B cell (primary cell): ENCODE data around the gene TMC6. TPM values are rescaled to one million over a fixed set of nuclear protein-coding genes. Genes with fewer than 3 reads are reported as not detected.

Experiments used
- ATAC-seq: fragments of 200-7000 bp; cut with Tn5 transposase; one replicate; pipeline ENCODE4 v1.10.0; 2021; ENCODE audit warnings: low read depth, mild to moderate bottlenecking, moderate number of reproducible peaks, moderate library complexity
- CTCF ChIA-PET: fragments of 350-600 bp; sonication (Branson Sonifier 250); formaldehyde crosslinking; loops from one replicate; lab custom pipeline; 2021; ENCODE audit warnings: antibody characterized with exemption, inconsistent platforms; lab: Charles Lee
- POLR2A ChIA-PET: fragments of 350-600 bp; sonication (Branson Sonifier 250); formaldehyde crosslinking; loops from one replicate; lab custom pipeline; 2021; ENCODE audit warnings: antibody characterized with exemption; lab: Charles Lee
- DNase-seq: peaks from one replicate; pipeline ENCODE4 v3.0.0; 2013
- H2AFZ ChIP-seq: 2 replicates; pipeline ENCODE4 v1.6.1; 2012; ENCODE audit warnings: mild to moderate bottlenecking, low read depth, low read length; ENCODE audit not compliant: insufficient read depth, poor library complexity, severe bottlenecking
- H3K27ac ChIP-seq, 2 donors: 1 replicate in 1 of 2; 2 replicates in 1 of 2; pipeline ENCODE4 v1.5.1; 2012 to 2013; ENCODE audit warnings: low read length in 2 of 2, mild to moderate bottlenecking in 2 of 2, moderate library complexity in 1 of 2
- H3K27me3 ChIP-seq, 4 experiments: fragments of 200-600 bp in 1 of 4; sonication (generic) in 1 of 4; replicated peaks in 1 of 4; 1 replicate in 2 of 4; 2 replicates in 2 of 4; pipeline versions ENCODE4 v1.6.1 to v1.7.0; 2013 to 2016; ENCODE audit warnings: low read length in 3 of 4, mild to moderate bottlenecking in 2 of 4, mixed read lengths in 1 of 4, moderate library complexity in 1 of 4; ENCODE audit not compliant: insufficient read depth in 4 of 4, control insufficient read depth in 3 of 4; ENCODE audit errors: control extremely low read depth in 1 of 4
- H3K36me3 ChIP-seq, 2 experiments: replicated peaks in 1 of 2; 1 replicate in 1 of 2; 2 replicates in 1 of 2; pipeline versions ENCODE4 v1.6.1 to v1.7.1; 2013; ENCODE audit warnings: low read length in 1 of 2; ENCODE audit not compliant: insufficient read depth in 2 of 2, control insufficient read depth in 1 of 2; ENCODE audit errors: control extremely low read depth in 1 of 2, extremely low read depth in 1 of 2
- H3K4me1 ChIP-seq, 2 donors: fragments of 200-600 bp in 1 of 2; sonication (generic) in 1 of 2; 1 replicate in 1 of 2; 2 replicates in 1 of 2; pipeline versions ENCODE4 v1.5.1 to v1.6.1; 2013 to 2017; ENCODE audit warnings: low read length in 2 of 2; ENCODE audit not compliant: control insufficient read depth in 2 of 2, insufficient read depth in 2 of 2
- H3K4me2 ChIP-seq: replicated peaks from 2 replicates; pipeline ENCODE3; 2012; ENCODE audit warnings: mild to moderate bottlenecking, low read depth, low read length; ENCODE audit not compliant: poor library complexity, severe bottlenecking
- H3K4me3 ChIP-seq, 5 experiments: fragments of 200-600 bp in 1 of 5; sonication (generic) in 1 of 5; 1 replicate in 3 of 5; 2 replicates in 2 of 5; pipeline versions ENCODE4 v1.5.1 to v1.7.0; 2011 to 2016; ENCODE audit warnings: low read length in 4 of 5, mild to moderate bottlenecking in 4 of 5, low read depth in 2 of 5, control low read depth in 1 of 5, moderate library complexity in 1 of 5; ENCODE audit not compliant: insufficient read depth in 1 of 5; ENCODE audit errors: control extremely low read depth in 1 of 5, extremely low read depth in 1 of 5
- H3K79me2 ChIP-seq: fragments of 200-600 bp; sonication (generic); one replicate; pipeline ENCODE4 v1.6.0; 2016; ENCODE audit warnings: low read length; ENCODE audit not compliant: control insufficient read depth, insufficient read depth
- H3K9ac ChIP-seq: fragments of 200-600 bp; sonication (generic); 2 replicates; pipeline ENCODE4 v1.6.1; 2017; ENCODE audit warnings: mild to moderate bottlenecking, low read length, moderate library complexity
- H3K9me3 ChIP-seq, 3 donors: one replicate each; pipeline versions ENCODE4 v1.6.1 to v1.7.1; 2013; ENCODE audit warnings: low read length in 2 of 3; ENCODE audit not compliant: control insufficient read depth in 2 of 3, insufficient read depth in 1 of 3; ENCODE audit errors: control extremely low read depth in 1 of 3
- H4K20me1 ChIP-seq: 2 replicates; pipeline ENCODE4 v1.6.0; 2012; ENCODE audit warnings: mild to moderate bottlenecking, low read length; ENCODE audit not compliant: insufficient read depth, control insufficient read depth, poor library complexity, severe bottlenecking
- H3K27ac Mint-ChIP-seq: one replicate; pipeline ENCODE4 v1.8.0; 2021; ENCODE audit warnings: mixed read lengths
- H3K27me3 Mint-ChIP-seq: one replicate; pipeline ENCODE4 v1.8.0; 2021; ENCODE audit warnings: mixed read lengths
- H3K4me1 Mint-ChIP-seq: one replicate; pipeline ENCODE4 v1.8.0; 2021; ENCODE audit warnings: mixed read lengths
- H3K4me3 Mint-ChIP-seq: one replicate; pipeline ENCODE4 v1.8.0; 2021; ENCODE audit warnings: mixed read lengths
- H3K9me3 Mint-ChIP-seq: one replicate; pipeline ENCODE4 v1.8.0; 2022; ENCODE audit warnings: mixed read lengths; ENCODE audit not compliant: insufficient read depth
- CTCF ChIP-seq: fragments of 200-600 bp; IDR thresholded peaks from one replicate; pipeline ENCODE4 v1.8.0; 2022; ENCODE audit warnings: antibody characterized with exemption, mild to moderate bottlenecking
- EZH2 ChIP-seq: IDR thresholded peaks from 2 replicates; pipeline ENCODE4 v1.6.1; 2012; ENCODE audit warnings: borderline replicate concordance, low read depth, mild to moderate bottlenecking, moderate library complexity, low read length; ENCODE audit not compliant: insufficient read depth, poor library complexity, severe bottlenecking
- WGBS: methylation state at CpG from one replicate; pipeline ENCODE4 v1.1.5; 2013; ENCODE audit warnings: missing lambda C conversion rate; ENCODE audit not compliant: insufficient coverage; 5-methylcytosine and 5-hydroxymethylcytosine counted together
- intact Hi-C: fragments of 100-400 bp; cut with micrococcal nuclease; formaldehyde crosslinking; loops from one replicate; pipeline ENCODE4 v1.10.0; 2022
- polyA plus RNA-seq: library from polyadenylated mRNA; depleted of rRNA; stranded (reverse); fragments of >200 nt; gene quantifications from 2 replicates; pipeline ENCODE4 v1.2.3, GENCODE V29; 2012
- total RNA-seq, 2 donors: library from RNA; stranded (reverse); fragments of 120-200 nt in 1 of 2; gene quantifications; 1 replicate in 1 of 2; 2 replicates in 1 of 2; pipeline versions ENCODE4 v1.2.3 to v1.2.4, GENCODE V29; 2013 to 2022

TMC6 gene
- total and polyA plus RNA-seq, 2 donors (not counting 1 experiment from before 2014, with no cell fraction given): 374 to 891 TPM

GRCh38 chr17:78064708-78065107 lies 63.8 kb downstream of the TMC6 start:
- no peak overlapping the region for H3K27ac ChIP-seq
- CTCF ChIA-PET: interaction anchor here (0.6 kb wide), 1 partner anchor 117 kb away, joined by 3 read pairs; no protein-coding TSS in a partner anchor
- intact Hi-C loops: no loop called here
- no peaks in the 10 kb centered on the region for H3K79me2 ChIP-seq
- WGBS: 97% methylated on average over 3 of the region's 4 CpGs
- no peak overlapping the region for H3K4me3 ChIP-seq
- Mint-ChIP-seq H3K9me3 (no peaks in the 10 kb centered on the region), H3K27ac (no peak overlapping the region), H3K27me3 (no peaks in the 10 kb centered on the region), H3K4me1 (peaks cover 2% of the 10 kb centered on the region), H3K4me3 (no peak overlapping the region)
- H3K9me3 ChIP-seq: no peaks in the 10 kb centered on the region
- peaks cover 11% of the 10 kb centered on the region for H4K20me1 ChIP-seq
- H3K4me1 ChIP-seq: no peaks in the 10 kb centered on the region
- H2AFZ ChIP-seq: no peak overlapping the region
- no peak overlapping the region for H3K9ac ChIP-seq
- POLR2A ChIA-PET: no interaction called here
- H3K36me3 ChIP-seq: peaks cover 2 to 32% of the 10 kb centered on the region in 2 experiments
- no peaks in the 10 kb centered on the region for H3K27me3 ChIP-seq
- ATAC-seq (no peak), DNase-seq (no peak)
- TF ChIP-seq CTCF: no peak
- TF ChIP-seq EZH2: no peak
- H3K4me2 ChIP-seq: no peak overlapping the region

GRCh38 chr17:78063489-78063888 lies 65.1 kb downstream of the TMC6 start:
- Histone ChIP-seq H3K9ac (no peak overlapping the region), H3K27me3 (no peaks in the 10 kb centered on the region)
- POLR2A ChIA-PET: no interaction called here

More at GRCh38 chr17:78063489-78063888, 65.1 kb downstream of the TMC6 start:
- Mint-ChIP-seq H3K4me3 (no peak overlapping the region), H3K27ac (no peak overlapping the region), H3K4me1 (no peaks in the 10 kb centered on the region), H3K9me3 (no peaks in the 10 kb centered on the region), H3K27me3 (no peaks in the 10 kb centered on the region)
- no peak overlapping the region for H2AFZ ChIP-seq
- H3K79me2 ChIP-seq: no peaks in the 10 kb centered on the region
- H3K36me3 ChIP-seq: peaks cover 2 to 28% of the 10 kb centered on the region in 2 experiments
- H3K4me1 ChIP-seq: no peaks in the 10 kb centered on the region
- DNase-seq: no peak
- no peak for TF ChIP-seq EZH2
- no peaks in the 10 kb centered on the region for H3K9me3 ChIP-seq
- intact Hi-C loops: no loop called here
- H3K27ac ChIP-seq: no peak overlapping the region
- H4K20me1 ChIP-seq: peaks cover 15% of the 10 kb centered on the region
- H3K4me2 ChIP-seq: no peak overlapping the region
- CTCF ChIA-PET: no interaction called here
- H3K4me3 ChIP-seq: no peak overlapping the region
- no peak for ATAC-seq
